HEK293T (cell line): ENCODE measurements around the gene HMOX1.

Experiments used
- CTCF ChIA-PET: fragments of 350-600 bp; formaldehyde crosslinking; extraction: SDS; loops from one replicate; lab custom pipeline; 2021; ENCODE audit warnings: antibody characterized with exemption, inconsistent platforms; lab: Yijun Ruan, JAX
- POLR2A ChIA-PET: fragments of 350-600 bp; formaldehyde crosslinking; extraction: SDS; loops from one replicate; lab custom pipeline; 2020; ENCODE audit warnings: antibody characterized with exemption, inconsistent platforms; lab: Yijun Ruan, JAX
- DNase-seq: peaks from one replicate; pipeline ENCODE4 v3.0.0; 2012; ENCODE audit warnings: mixed read lengths; ENCODE audit errors: extremely low spot score
- ARNT ChIP-seq: fragments of 450-650 bp; IDR thresholded peaks from 2 replicates; pipeline ENCODE4 v1.6.1; 2017; ENCODE audit warnings: mild to moderate bottlenecking
- BHLHE40 ChIP-seq: fragments of 450-650 bp; IDR thresholded peaks from 2 replicates; pipeline ENCODE4 v1.6.1; 2016; ENCODE audit warnings: mild to moderate bottlenecking, moderate library complexity, borderline replicate concordance
- CTBP1 ChIP-seq: fragments of 450-650 bp; IDR thresholded peaks from 2 replicates; pipeline ENCODE4 v1.6.1; 2016; ENCODE audit warnings: borderline replicate concordance
- ELF4 ChIP-seq: fragments of 450-650 bp; IDR thresholded peaks from 2 replicates; pipeline ENCODE4 v1.6.1; 2017; ENCODE audit warnings: antibody characterized with exemption
- FOXA1 ChIP-seq: fragments of 450-650 bp; IDR thresholded peaks from 2 replicates; pipeline ENCODE4 v1.6.1; 2016; ENCODE audit warnings: mild to moderate bottlenecking
- FOXK2 ChIP-seq: fragments of 450-650 bp; IDR thresholded peaks from 2 replicates; pipeline ENCODE4 v1.6.1; 2016; ENCODE audit warnings: mild to moderate bottlenecking
- FOXM1 ChIP-seq: fragments of 450-650 bp; IDR thresholded peaks from 2 replicates; pipeline ENCODE4 v1.6.1; 2017; ENCODE audit warnings: mild to moderate bottlenecking, borderline replicate concordance
- HDGF ChIP-seq: fragments of 450-650 bp; IDR thresholded peaks from 2 replicates; pipeline ENCODE4 v1.6.1; 2017; ENCODE audit warnings: antibody characterized with exemption, borderline replicate concordance
- L3MBTL2 ChIP-seq: fragments of 450-650 bp; conservative IDR thresholded peaks from 2 replicates; pipeline ENCODE4 v1.6.1; 2016; ENCODE audit warnings: mild to moderate bottlenecking
- LEF1 ChIP-seq: fragments of 450-650 bp; IDR thresholded peaks from 2 replicates; pipeline ENCODE4 v1.6.1; 2017; ENCODE audit warnings: mild to moderate bottlenecking, borderline replicate concordance
- NFRKB ChIP-seq: fragments of 450-650 bp; IDR thresholded peaks from 2 replicates; pipeline ENCODE4 v1.6.1; 2016; ENCODE audit warnings: mild to moderate bottlenecking, moderate library complexity
- SP1 ChIP-seq: fragments of 450-650 bp; IDR thresholded peaks from 2 replicates; pipeline ENCODE4 v1.6.1; 2017
- SUZ12 ChIP-seq: fragments of 450-650 bp; IDR thresholded peaks from 2 replicates; pipeline ENCODE4 v1.6.1; 2016; ENCODE audit warnings: mild to moderate bottlenecking
- TARDBP ChIP-seq: fragments of 450-650 bp; IDR thresholded peaks from 2 replicates; pipeline ENCODE4 v1.6.1; 2016
- ZNF384 ChIP-seq: fragments of 450-650 bp; IDR thresholded peaks from 2 replicates; pipeline ENCODE4 v1.6.1; 2016
- TF ChIP-seq, protein P1 (sequence below): fragments of 450-650 bp; IDR thresholded peaks from 2 replicates; pipeline ENCODE4 v1.6.1; 2016

The HMOX1 gene

DNA sequence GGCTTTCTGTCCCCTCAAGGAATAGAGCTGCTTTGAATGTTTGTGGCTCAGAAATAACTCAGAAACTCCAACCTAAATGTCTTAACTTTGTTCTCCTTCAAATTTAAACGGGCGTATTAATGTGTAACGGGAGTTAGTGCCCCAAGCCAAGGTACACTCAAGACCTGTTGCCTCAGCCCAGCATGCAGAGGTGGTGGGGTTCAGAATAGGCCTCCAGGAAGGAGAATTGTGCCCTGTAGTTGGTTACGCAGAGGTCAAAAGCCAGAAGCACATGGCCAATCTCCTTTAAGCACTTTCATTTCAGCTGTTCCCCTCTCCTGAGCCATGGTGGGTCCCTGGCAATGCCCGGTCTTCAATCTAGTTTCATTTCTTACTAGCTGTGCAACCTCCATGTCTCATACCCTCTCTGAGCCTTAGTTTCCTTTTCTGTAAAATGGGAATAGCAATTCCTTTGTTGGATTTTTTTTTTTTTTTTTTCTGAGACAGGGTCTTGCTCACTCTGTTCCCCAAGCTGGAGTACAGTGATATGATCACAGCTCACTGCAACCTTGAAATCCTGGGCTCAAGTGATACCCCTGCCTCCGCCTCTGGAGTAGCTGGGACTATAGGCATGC lies 4.2 kb downstream of the HMOX1 start:
- POLR2A ChIA-PET = interaction anchor here (1.1 kb wide), 1 partner anchor 13 kb away, joined by 4 read pairs; no protein-coding TSS in a partner anchor
- TF ChIP-seq ZNF384 = 0 out of 2 replicates have a peak, but pooled peaks have one; percentile 42
- TF ChIP-seq, protein P1, sequence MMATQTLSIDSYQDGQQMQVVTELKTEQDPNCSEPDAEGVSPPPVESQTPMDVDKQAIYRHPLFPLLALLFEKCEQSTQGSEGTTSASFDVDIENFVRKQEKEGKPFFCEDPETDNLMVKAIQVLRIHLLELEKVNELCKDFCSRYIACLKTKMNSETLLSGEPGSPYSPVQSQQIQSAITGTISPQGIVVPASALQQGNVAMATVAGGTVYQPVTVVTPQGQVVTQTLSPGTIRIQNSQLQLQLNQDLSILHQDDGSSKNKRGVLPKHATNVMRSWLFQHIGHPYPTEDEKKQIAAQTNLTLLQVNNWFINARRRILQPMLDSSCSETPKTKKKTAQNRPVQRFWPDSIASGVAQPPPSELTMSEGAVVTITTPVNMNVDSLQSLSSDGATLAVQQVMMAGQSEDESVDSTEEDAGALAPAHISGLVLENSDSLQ = no peak
- CTCF ChIA-PET = no interaction called here

DNA sequence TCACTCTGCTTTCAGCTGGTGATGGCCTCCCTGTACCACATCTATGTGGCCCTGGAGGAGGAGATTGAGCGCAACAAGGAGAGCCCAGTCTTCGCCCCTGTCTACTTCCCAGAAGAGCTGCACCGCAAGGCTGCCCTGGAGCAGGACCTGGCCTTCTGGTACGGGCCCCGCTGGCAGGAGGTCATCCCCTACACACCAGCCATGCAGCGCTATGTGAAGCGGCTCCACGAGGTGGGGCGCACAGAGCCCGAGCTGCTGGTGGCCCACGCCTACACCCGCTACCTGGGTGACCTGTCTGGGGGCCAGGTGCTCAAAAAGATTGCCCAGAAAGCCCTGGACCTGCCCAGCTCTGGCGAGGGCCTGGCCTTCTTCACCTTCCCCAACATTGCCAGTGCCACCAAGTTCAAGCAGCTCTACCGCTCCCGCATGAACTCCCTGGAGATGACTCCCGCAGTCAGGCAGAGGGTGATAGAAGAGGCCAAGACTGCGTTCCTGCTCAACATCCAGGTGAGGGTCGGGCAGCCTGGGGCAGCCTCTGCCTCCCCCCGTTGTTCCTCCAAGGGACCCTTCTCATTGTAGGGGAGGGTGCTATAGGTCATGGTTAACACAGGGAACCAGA lies 5.9 kb downstream of the HMOX1 start:
- DNase-seq = no peak
- ChIA-PET POLR2A (no interaction called here), CTCF (no interaction called here)
- TF ChIP-seq, protein P1 = no peak
- no peak for TF ChIP-seq SUZ12
- no peak for TF ChIP-seq ARNT
- TF ChIP-seq NFRKB = no peak
- TF ChIP-seq LEF1 = no peak
- TF ChIP-seq L3MBTL2 = no peak
- TF ChIP-seq HDGF = no peak
- no peak for TF ChIP-seq ZNF384
- no peak for TF ChIP-seq FOXM1
- no peak for TF ChIP-seq FOXK2
- TF ChIP-seq SP1 = no peak
- no peak for TF ChIP-seq CTBP1
- TF ChIP-seq ELF4 = no peak
- TF ChIP-seq TARDBP = no peak

More for the DNA sequence above, 4.2 kb downstream of the HMOX1 start:
- DNase-seq = no peak

DNA sequence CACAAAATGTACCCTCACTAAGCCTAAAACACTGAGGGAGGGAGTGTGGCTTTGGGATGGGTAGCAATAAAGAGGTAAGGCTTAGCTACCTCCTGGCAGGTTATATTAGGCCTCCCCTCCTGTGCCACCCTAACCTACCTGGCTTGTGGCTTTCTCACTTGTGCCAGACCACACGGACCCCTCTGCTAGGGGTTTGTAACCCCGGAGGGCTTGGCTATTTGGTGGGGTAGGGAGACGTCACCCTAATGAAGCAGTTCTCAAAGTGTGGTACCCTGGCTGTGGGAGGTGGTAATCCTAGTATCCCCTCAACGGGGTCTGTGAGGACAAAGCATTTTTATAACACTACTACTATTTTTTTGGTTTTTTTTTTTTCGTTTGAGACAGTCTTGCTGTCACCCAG lies 10.0 kb downstream of the HMOX1 start:
- no peak for DNase-seq
- TF ChIP-seq FOXA1 = no peak
- no peak for TF ChIP-seq L3MBTL2
- TF ChIP-seq TARDBP = no peak
- no peak for TF ChIP-seq FOXK2
- TF ChIP-seq ZNF384 = no peak
- CTCF ChIA-PET = interaction anchor here (0.8 kb wide), 1 partner anchor 164 kb away, joined by 4 read pairs; no protein-coding TSS in a partner anchor
- POLR2A ChIA-PET = no interaction called here

DNA sequence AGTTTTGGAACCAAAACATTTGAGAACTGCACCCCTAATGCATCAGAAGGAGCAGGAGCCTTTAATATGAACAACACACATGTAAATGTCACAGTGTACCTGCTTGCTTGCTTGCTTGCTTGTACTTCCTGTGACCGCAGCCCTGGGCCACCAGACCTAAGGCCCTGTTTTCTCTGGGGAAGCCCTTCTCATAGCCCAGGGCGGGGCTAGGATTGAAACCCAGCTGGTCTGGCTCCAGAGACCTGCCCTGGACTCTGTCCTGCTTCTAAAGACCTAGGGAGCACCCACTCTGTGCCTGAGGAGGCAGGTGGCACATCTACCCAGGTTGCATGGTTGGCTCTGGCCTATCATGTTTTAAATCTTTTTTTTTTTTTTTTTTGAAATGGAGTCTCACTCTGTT lies 11.5 kb downstream of the HMOX1 start:
- ChIA-PET CTCF (no interaction called here), POLR2A (interaction anchor here (0.8 kb wide), 1 partner anchor 20 kb away, joined by 3 read pairs; no protein-coding TSS in a partner anchor)
- DNase-seq = no peak
- no peak for TF ChIP-seq BHLHE40
- no peak for TF ChIP-seq SUZ12
- TF ChIP-seq TARDBP = no peak
- TF ChIP-seq LEF1 = no peak
- no peak for TF ChIP-seq FOXM1
- no peak for TF ChIP-seq NFRKB
- no peak for TF ChIP-seq FOXA1
- TF ChIP-seq L3MBTL2 = no peak
- no peak for TF ChIP-seq CTBP1
- no peak for TF ChIP-seq SP1
- TF ChIP-seq ZNF384 = no peak
- no peak for TF ChIP-seq ELF4
- no peak for TF ChIP-seq FOXK2
- no peak for TF ChIP-seq HDGF
- TF ChIP-seq, protein P1 = no peak
- no peak for TF ChIP-seq ARNT

DNA sequence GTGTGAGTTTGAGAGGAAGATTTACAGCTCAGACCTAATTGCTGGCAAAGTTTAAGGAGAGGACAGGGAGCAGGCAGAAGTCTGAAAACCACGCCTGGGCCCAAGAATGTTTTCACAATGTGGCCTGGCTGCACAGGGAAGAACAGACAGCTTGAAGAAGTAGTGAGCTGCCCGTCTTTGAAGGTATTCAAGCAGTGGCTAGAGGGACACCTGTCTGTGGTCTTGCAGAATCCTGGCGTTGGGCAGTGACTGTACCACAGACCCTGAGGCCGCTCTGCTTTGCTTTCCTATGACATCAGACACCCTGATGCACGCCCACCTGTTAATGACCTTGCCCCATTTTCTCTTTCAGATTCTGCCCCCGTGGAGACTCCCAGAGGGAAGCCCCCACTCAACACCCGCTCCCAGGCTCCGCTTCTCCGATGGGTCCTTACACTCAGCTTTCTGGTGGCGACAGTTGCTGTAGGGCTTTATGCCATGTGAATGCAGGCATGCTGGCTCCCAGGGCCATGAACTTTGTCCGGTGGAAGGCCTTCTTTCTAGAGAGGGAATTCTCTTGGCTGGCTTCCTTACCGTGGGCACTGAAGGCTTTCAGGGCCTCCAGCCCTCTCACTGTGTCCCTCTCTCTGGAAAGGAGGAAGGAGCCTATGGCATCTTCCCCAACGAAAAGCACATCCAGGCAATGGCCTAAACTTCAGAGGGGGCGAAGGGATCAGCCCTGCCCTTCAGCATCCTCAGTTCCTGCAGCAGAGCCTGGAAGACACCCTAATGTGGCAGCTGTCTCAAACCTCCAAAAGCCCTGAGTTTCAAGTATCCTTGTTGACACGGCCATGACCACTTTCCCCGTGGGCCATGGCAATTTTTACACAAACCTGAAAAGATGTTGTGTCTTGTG lies 12.5 kb downstream of the HMOX1 start:
- DNase-seq = no peak
- ChIA-PET CTCF (no interaction called here), POLR2A (interaction anchor here (0.8 kb wide), 1 partner anchor 21 kb away, joined by 3 read pairs; no protein-coding TSS in a partner anchor)
- TF ChIP-seq TARDBP = no peak
- TF ChIP-seq, protein P1 = no peak
- TF ChIP-seq HDGF = no peak
- TF ChIP-seq CTBP1 = no peak
- no peak for TF ChIP-seq SUZ12
- TF ChIP-seq ZNF384 = no peak
- no peak for TF ChIP-seq SP1
- TF ChIP-seq FOXK2 = no peak
- no peak for TF ChIP-seq FOXM1
- no peak for TF ChIP-seq FOXA1
- no peak for TF ChIP-seq BHLHE40
- no peak for TF ChIP-seq L3MBTL2
- TF ChIP-seq LEF1 = no peak
- TF ChIP-seq NFRKB = no peak
- TF ChIP-seq ELF4 = no peak
- TF ChIP-seq ARNT = no peak
